Measurements from ENCODE around the gene OR52D1. TPM values are rescaled to one million over a fixed set of nuclear protein-coding genes. Genes with fewer than 3 reads are reported as not detected.

Gene OR52D1
- total and polyA plus RNA-seq, 9 of the 15 experiments (the other 6 are each of a cell fraction or from before 2014, with no cell fraction given), result 0.14 to 1.3 (median 0.97) TPM; not detected in 6

DNA sequence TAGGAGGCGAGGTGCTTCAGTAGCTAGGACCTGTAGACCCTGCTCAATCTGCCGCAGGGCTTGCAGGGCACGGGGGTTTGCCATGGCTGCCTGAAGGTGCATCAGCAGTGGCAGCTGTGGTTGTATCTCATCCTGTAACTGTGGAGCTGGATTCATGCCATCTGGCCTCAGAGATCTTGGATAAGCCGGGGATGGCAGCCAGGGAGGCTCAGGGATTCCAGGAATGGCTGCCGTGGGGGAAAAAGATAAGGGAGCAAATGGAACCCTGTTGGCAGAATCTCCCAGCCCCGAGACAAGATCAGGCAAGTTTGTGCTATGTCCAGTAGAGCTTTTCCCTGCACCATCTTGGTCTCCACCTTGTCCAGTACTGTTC is 19.4 kb downstream of the OR52D1 start (continued):
- TF ChIP-seq MBD1 (CRISPR knock-in tag; IDR thresholded peaks at IDR 0.05) (no peak), BHLHE40 (IDR thresholded peaks at IDR 0.05; ENCODE audit: low read length) (no peak), C11orf30 (IDR thresholded peaks at IDR 0.05; ENCODE audit: low read depth) (no peak), RFX5 (IDR thresholded peaks at IDR 0.05; ENCODE audit: low read depth, low read length) (no peak), EWSR1 (IDR thresholded peaks at IDR 0.05; ENCODE audit: borderline replicate concordance, low read depth, partially characterized antibody) (no peak), GATAD2B (IDR thresholded peaks at IDR 0.05; ENCODE audit: borderline replicate concordance) (no peak), SAFB (IDR thresholded peaks at IDR 0.05; ENCODE audit: borderline replicate concordance, low read depth, low read length) (no peak), SRSF1 (IDR thresholded peaks at IDR 0.05; ENCODE audit: low read depth, low read length) (no peak), NFE2 (IDR thresholded peaks at IDR 0.05; ENCODE audit: low read depth) (no peak), ZNF740 (CRISPR knock-in tag; IDR thresholded peaks at IDR 0.05) (no peak), ZNF740 (tag; IDR thresholded peaks at IDR 0.05) (no peak), ZNF134 (CRISPR knock-in tag; conservative IDR thresholded peaks at IDR 0.05) (no peak), HDAC3 (IDR thresholded peaks at IDR 0.05; ENCODE audit: borderline replicate concordance, partially characterized antibody) (no peak), NR3C1 (CRISPR knock-in tag; IDR thresholded peaks at IDR 0.05) (no peak), PTRF (tag; IDR thresholded peaks at IDR 0.05) (no peak), SIRT6 (IDR thresholded peaks at IDR 0.05; ENCODE audit: low read depth, low read length) (no peak), ZNF431 (CRISPR knock-in tag; IDR thresholded peaks at IDR 0.05) (no peak), MTA1 (IDR thresholded peaks at IDR 0.05; ENCODE audit: borderline replicate concordance) (no peak), TCF3 (CRISPR knock-in tag; IDR thresholded peaks at IDR 0.05) (peak; percentile 59), XRCC5 (IDR thresholded peaks at IDR 0.05; ENCODE audit: low read depth, low read length) (no peak), ZNF644 (tag; IDR thresholded peaks at IDR 0.05; ENCODE audit: low read depth) (no peak), ZNF561 (CRISPR knock-in tag; conservative IDR thresholded peaks at IDR 0.05) (no peak), HIVEP1 (CRISPR knock-in tag; IDR thresholded peaks at IDR 0.05) (no peak), BCL6 (CRISPR knock-in tag; IDR thresholded peaks at IDR 0.05) (no peak), MTA2 (IDR thresholded peaks at IDR 0.05; ENCODE audit: low read depth) (0 out of 2 replicates have a peak, but pooled peaks have one; percentile 22)
- TF ChIP-seq, protein P1, sequence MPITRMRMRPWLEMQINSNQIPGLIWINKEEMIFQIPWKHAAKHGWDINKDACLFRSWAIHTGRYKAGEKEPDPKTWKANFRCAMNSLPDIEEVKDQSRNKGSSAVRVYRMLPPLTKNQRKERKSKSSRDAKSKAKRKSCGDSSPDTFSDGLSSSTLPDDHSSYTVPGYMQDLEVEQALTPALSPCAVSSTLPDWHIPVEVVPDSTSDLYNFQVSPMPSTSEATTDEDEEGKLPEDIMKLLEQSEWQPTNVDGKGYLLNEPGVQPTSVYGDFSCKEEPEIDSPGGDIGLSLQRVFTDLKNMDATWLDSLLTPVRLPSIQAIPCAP (CRISPR knock-in tag; IDR thresholded peaks at IDR 0.05; ENCODE audit: borderline replicate concordance), result no peak
- TF ChIP-seq, protein P2, sequence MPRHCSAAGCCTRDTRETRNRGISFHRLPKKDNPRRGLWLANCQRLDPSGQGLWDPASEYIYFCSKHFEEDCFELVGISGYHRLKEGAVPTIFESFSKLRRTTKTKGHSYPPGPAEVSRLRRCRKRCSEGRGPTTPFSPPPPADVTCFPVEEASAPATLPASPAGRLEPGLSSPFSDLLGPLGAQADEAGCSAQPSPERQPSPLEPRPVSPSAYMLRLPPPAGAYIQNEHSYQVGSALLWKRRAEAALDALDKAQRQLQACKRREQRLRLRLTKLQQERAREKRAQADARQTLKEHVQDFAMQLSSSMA (CRISPR knock-in tag; IDR thresholded peaks at IDR 0.05), result no peak

Data from K562 (cell line).